HepG2 (cell line): Measurements from ENCODE around the gene ABCG4. TPM values are rescaled to one million over a fixed set of nuclear protein-coding genes. Genes with fewer than 3 reads are reported as not detected.

Experiments
- ARNTL ChIP-seq: sonication (generic); formaldehyde crosslinking; IDR thresholded peaks from 2 replicates; pipeline ENCODE4 v1.4.0; 2020; ENCODE audit warnings: mild to moderate bottlenecking, missing genetic modification reagents
- BATF2 ChIP-seq: sonication (generic); formaldehyde crosslinking; IDR thresholded peaks from 2 replicates; pipeline ENCODE4 v1.8.0; 2022; ENCODE audit warnings: mild to moderate bottlenecking, missing genetic modification reagents, moderate library complexity
- BCLAF1 ChIP-seq: fragments of 450-650 bp; IDR thresholded peaks from 2 replicates; pipeline ENCODE4 v1.6.1; 2017; ENCODE audit warnings: mild to moderate bottlenecking
- BRF2 ChIP-seq: sonication (generic); formaldehyde crosslinking; IDR thresholded peaks from 2 replicates; pipeline ENCODE4 v1.8.1; 2022; ENCODE audit warnings: mild to moderate bottlenecking, missing genetic modification reagents
- CERS6 ChIP-seq: sonication (generic); formaldehyde crosslinking; IDR thresholded peaks from 2 replicates; pipeline ENCODE4 v1.5.0; 2020; ENCODE audit warnings: missing genetic modification reagents
- SRF ChIP-seq: IDR thresholded peaks from 2 replicates; pipeline ENCODE4 v1.6.1; 2011; ENCODE audit warnings: mild to moderate bottlenecking, low read depth, low read length, moderate library complexity
- TAF1 ChIP-seq: sonication (generic); formaldehyde crosslinking; IDR thresholded peaks from 2 replicates; pipeline ENCODE4 v1.4.0; 2020; ENCODE audit warnings: missing genetic modification reagents
- TCF7L2 ChIP-seq: IDR thresholded peaks from 2 replicates; pipeline ENCODE4 v1.6.1; 2011; ENCODE audit warnings: mild to moderate bottlenecking, low read depth, low read length, moderate library complexity
- TIGD3 ChIP-seq: sonication (generic); formaldehyde crosslinking; IDR thresholded peaks from 2 replicates; pipeline ENCODE4 v1.5.1; 2020; ENCODE audit warnings: mild to moderate bottlenecking, missing genetic modification reagents, borderline replicate concordance
- ZBED4 ChIP-seq: sonication (generic); formaldehyde crosslinking; IDR thresholded peaks from 2 replicates; pipeline ENCODE4 v1.4.0; 2020; ENCODE audit warnings: missing genetic modification reagents, borderline replicate concordance
- ZBTB2 ChIP-seq: sonication (generic); formaldehyde crosslinking; IDR thresholded peaks from 2 replicates; pipeline ENCODE4 v1.8.0; 2022; ENCODE audit warnings: low read depth, missing genetic modification reagents
- ZNF232 ChIP-seq: sonication (generic); formaldehyde crosslinking; IDR thresholded peaks from 2 replicates; pipeline ENCODE4 v1.4.0; 2020; ENCODE audit warnings: missing genetic modification reagents, borderline replicate concordance
- ZNF773 ChIP-seq: sonication (generic); formaldehyde crosslinking; IDR thresholded peaks from 2 replicates; pipeline ENCODE4 v1.4.0; 2020; ENCODE audit warnings: missing genetic modification reagents, borderline replicate concordance
- ZSCAN12 ChIP-seq: sonication (generic); formaldehyde crosslinking; IDR thresholded peaks from 2 replicates; pipeline ENCODE4 v1.9.0; 2021; ENCODE audit warnings: mild to moderate bottlenecking, missing genetic modification reagents
- ZSCAN30 ChIP-seq: sonication (generic); formaldehyde crosslinking; IDR thresholded peaks from 2 replicates; pipeline ENCODE4 v1.5.0; 2020; ENCODE audit warnings: mild to moderate bottlenecking, missing genetic modification reagents
- polyA plus RNA-seq, 8 experiments: library from polyadenylated mRNA; depleted of rRNA in 3 of 8; stranded (reverse) in 7 of 8; unstranded in 1 of 8; fragments of >200 nt; fragmentation: Illumina TruSeq in 4 of 8; extraction: Trizol in 4 of 8; gene quantifications; 2 replicates each; pipeline versions ENCODE4 v1.2.1 to v1.2.3, GENCODE V29; 2011 to 2016; ENCODE audit warnings: low read depth in 4 of 8, missing spikeins in 1 of 8, mixed read lengths in 1 of 8; ENCODE audit not compliant: insufficient read depth in 1 of 8
- total RNA-seq, 5 experiments: library from RNA; depleted of rRNA; stranded (reverse); fragments of >200 nt; fragmentation: Illumina TruSeq; extraction: Trizol; gene quantifications; 2 replicates each; pipeline ENCODE4 v1.2.3, GENCODE V29; 2016; ENCODE audit warnings: low read depth in 1 of 5

The ABCG4 gene
- total and polyA plus RNA-seq, 2 of the 13 experiments (the other 11 are each of a cell fraction or from before 2014, with no cell fraction given) = not detected

GRCh38 chr11:119205574-119206510 lies 57.0 kb downstream of the ABCG4 start, which contains the start of gene CBL (continued):
- TF ChIP-seq CERS6 (CRISPR knock-in tag) (no peak), BATF2 (CRISPR knock-in tag) (no peak), ARNTL (CRISPR knock-in tag) (no peak), SRF (0 out of 2 replicates have a peak, but pooled peaks have one; percentile 9), ZBTB2 (CRISPR knock-in tag) (0 out of 2 replicates have a peak, but pooled peaks have one; percentile 25), ZSCAN12 (no peak), BCLAF1 (no peak), ZBED4 (peak; percentile 21; the same call in 1 of the 2 replicates), ZNF773 (no peak), ZNF232 (CRISPR knock-in tag) (no peak), ZSCAN30 (CRISPR knock-in tag) (no peak), TIGD3 (CRISPR knock-in tag) (no peak), TAF1 (peak; percentile 41), BRF2 (CRISPR knock-in tag) (no peak), TCF7L2 (no peak)
